GM18502 (cell line): ENCODE data around the gene C4orf54.

Experiments used
- ATAC-seq: cut with Tn5 transposase; IDR thresholded peaks from one replicate; pipeline ENCODE4 v1.9.1; 2021; ENCODE audit warnings: mild to moderate bottlenecking; ENCODE audit not compliant: unreplicated experiment, poor library complexity

Gene C4orf54

GRCh38 chr4:99625369-99625768 is 32.3 kb downstream of the C4orf54 start:
- ATAC-seq = no peak

GRCh38 chr4:99624141-99624719 is 33.4 kb downstream of the C4orf54 start:
- peak; percentile 55 for ATAC-seq

- no peak for ATAC-seq
These were observed 35.3 kb downstream of the C4orf54 start for GRCh38 chr4:99622341-99622740.

GRCh38 chr4:99617374-99617773 is 40.3 kb downstream of the C4orf54 start:
- no peak for ATAC-seq

- peak; percentile 56 for ATAC-seq
These were observed 42.3 kb downstream of the C4orf54 start for GRCh38 chr4:99615170-99615820.

- no peak for ATAC-seq
These were observed 43.1 kb downstream of the C4orf54 start for GRCh38 chr4:99614491-99614890.

- no peak for ATAC-seq
These were observed 44.9 kb downstream of the C4orf54 start for GRCh38 chr4:99612704-99613103.

- ATAC-seq = no peak
These were observed 45.3 kb downstream of the C4orf54 start for GRCh38 chr4:99612281-99612680.

GRCh38 chr4:99610605-99611175 is 46.9 kb downstream of the C4orf54 start:
- no peak for ATAC-seq

- no peak for ATAC-seq
These were observed 49.2 kb downstream of the C4orf54 start for GRCh38 chr4:99608417-99608816.
